ENCODE data around the gene DYNC1I2. TPM values are rescaled to one million over a fixed set of nuclear protein-coding genes. Genes with fewer than 3 reads are reported as not detected.

The DYNC1I2 gene
- total and polyA plus RNA-seq, 2 donors (not counting 3 experiments of a cell fraction or from before 2014, with no cell fraction given), result 131 to 138 TPM

DNA sequence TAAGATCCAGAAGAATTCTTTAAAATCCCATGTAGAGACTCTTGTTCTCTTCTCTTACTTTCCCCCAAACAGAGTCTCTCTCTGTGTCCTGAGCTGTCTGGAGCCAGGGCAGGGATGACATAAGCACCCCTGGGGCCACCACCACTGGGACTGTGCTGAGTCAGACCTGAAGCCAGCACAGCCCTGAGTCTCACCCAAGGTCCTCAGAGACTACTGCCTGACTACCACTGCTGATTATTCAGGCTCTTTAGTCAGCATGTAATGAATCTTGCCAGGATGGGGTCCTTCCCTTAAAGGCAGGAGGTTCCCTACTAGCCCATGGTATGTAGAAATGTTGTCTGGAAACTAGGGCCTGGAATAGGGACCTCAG is 34.9 kb upstream of the DYNC1I2 start:
- H3K4me1 ChIP-seq (ENCODE audit: control insufficient read depth, extremely low read depth, insufficient read depth, low read length), result no peaks in the 10 kb centered on the region
- BruUV-seq (replicated peaks), result no TSS peak
- POLR2A ChIA-PET, result no interaction called here
- TF ChIP-seq POLR2AphosphoS5 (IDR thresholded peaks at IDR 0.05; ENCODE audit: insufficient read depth, low read depth, low read length) (no peak), GATA2 (IDR thresholded peaks at IDR 0.05; ENCODE audit: insufficient read depth, insufficient read length, low read depth, low read length) (no peak), FOS (IDR thresholded peaks at IDR 0.05; ENCODE audit: borderline replicate concordance, insufficient read depth, low read length) (no peak), MYC (IDR thresholded peaks at IDR 0.05; ENCODE audit: low read depth, low read length) (no peak), JUN (IDR thresholded peaks at IDR 0.05; ENCODE audit: borderline replicate concordance, insufficient read depth, insufficient read length, low read depth) (no peak), EZH2 (IDR thresholded peaks at IDR 0.05; ENCODE audit: borderline replicate concordance, low read depth, low read length, severe bottlenecking) (no peak), POLR2A (IDR thresholded peaks at IDR 0.05; ENCODE audit: low read depth, low read length) (no peak)
- TF ChIP-seq, protein P1, sequence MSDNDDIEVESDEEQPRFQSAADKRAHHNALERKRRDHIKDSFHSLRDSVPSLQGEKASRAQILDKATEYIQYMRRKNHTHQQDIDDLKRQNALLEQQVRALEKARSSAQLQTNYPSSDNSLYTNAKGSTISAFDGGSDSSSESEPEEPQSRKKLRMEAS (IDR thresholded peaks at IDR 0.05; ENCODE audit: insufficient read depth, insufficient read length), result no peak
- TF ChIP-seq, protein P2, sequence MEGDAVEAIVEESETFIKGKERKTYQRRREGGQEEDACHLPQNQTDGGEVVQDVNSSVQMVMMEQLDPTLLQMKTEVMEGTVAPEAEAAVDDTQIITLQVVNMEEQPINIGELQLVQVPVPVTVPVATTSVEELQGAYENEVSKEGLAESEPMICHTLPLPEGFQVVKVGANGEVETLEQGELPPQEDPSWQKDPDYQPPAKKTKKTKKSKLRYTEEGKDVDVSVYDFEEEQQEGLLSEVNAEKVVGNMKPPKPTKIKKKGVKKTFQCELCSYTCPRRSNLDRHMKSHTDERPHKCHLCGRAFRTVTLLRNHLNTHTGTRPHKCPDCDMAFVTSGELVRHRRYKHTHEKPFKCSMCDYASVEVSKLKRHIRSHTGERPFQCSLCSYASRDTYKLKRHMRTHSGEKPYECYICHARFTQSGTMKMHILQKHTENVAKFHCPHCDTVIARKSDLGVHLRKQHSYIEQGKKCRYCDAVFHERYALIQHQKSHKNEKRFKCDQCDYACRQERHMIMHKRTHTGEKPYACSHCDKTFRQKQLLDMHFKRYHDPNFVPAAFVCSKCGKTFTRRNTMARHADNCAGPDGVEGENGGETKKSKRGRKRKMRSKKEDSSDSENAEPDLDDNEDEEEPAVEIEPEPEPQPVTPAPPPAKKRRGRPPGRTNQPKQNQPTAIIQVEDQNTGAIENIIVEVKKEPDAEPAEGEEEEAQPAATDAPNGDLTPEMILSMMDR (IDR thresholded peaks at IDR 0.05; ENCODE audit: extremely low read depth in 1 of 2, insufficient read depth in 1 of 2, low read depth in 1 of 2, low read length in 2 of 2), result no peak
- H3K36me3 ChIP-seq (ENCODE audit: control insufficient read depth in 2 of 2, extremely low read depth in 1 of 2, insufficient read depth in 2 of 2, low read length in 2 of 2), result no peaks in the 10 kb centered on the region
- H3K4me3 ChIP-seq (replicated peaks in 1 of 3; ENCODE audit: insufficient read depth in 1 of 3, low read depth in 1 of 3, low read length in 3 of 3), result no peak overlapping the region
- H3K9ac ChIP-seq (replicated peaks; ENCODE audit: extremely low read depth, insufficient read depth, low read length), result no peak overlapping the region
- DNase-seq (ENCODE audit: low read depth, low spot score) (no peak), FAIRE-seq (no peak)
- no peaks in the 10 kb centered on the region for H3K9me1 ChIP-seq (replicated peaks; ENCODE audit: control insufficient read depth, extremely low read depth, insufficient read depth, low read length)
- H3K27ac ChIP-seq (ENCODE audit: insufficient read depth, low read depth, low read length), result no peak overlapping the region
- no peaks in the 10 kb centered on the region for H3K79me2 ChIP-seq (ENCODE audit: control insufficient read depth, insufficient read depth, low read length)
- no peak overlapping the region for H3K4me2 ChIP-seq (ENCODE audit: insufficient read depth, low read length)
- CTCF ChIA-PET, result no interaction called here
- no peak overlapping the region for H2AFZ ChIP-seq (ENCODE audit: low read depth, low read length)
- H3K9me3 ChIP-seq (replicated peaks; ENCODE audit: control insufficient read depth, insufficient read depth, low read length), result no peaks in the 10 kb centered on the region
- H4K20me1 ChIP-seq (replicated peaks; ENCODE audit: control insufficient read depth, extremely low read depth, insufficient read depth, low read length), result no peaks in the 10 kb centered on the region
- dilution Hi-C loops (cut with MboI; ENCODE audit: extremely low pct_ligation_motif_present, low sequenced_read_pairs), result no loop called here
- H3K27me3 ChIP-seq (ENCODE audit: control insufficient read depth in 2 of 2, insufficient read depth in 2 of 2, low read length in 2 of 2), result peaks cover 9 to 28% of the 10 kb centered on the region in 2 experiments
- intact Hi-C loops (cut with micrococcal nuclease), result no loop called here
